ENCODE data around the gene KCNN2. TPM values are rescaled to one million over a fixed set of nuclear protein-coding genes. Genes with fewer than 3 reads are reported as not detected.

KCNN2 gene
- total RNA-seq, 1 donor from 2014 or later = 2.4 TPM

DNA sequence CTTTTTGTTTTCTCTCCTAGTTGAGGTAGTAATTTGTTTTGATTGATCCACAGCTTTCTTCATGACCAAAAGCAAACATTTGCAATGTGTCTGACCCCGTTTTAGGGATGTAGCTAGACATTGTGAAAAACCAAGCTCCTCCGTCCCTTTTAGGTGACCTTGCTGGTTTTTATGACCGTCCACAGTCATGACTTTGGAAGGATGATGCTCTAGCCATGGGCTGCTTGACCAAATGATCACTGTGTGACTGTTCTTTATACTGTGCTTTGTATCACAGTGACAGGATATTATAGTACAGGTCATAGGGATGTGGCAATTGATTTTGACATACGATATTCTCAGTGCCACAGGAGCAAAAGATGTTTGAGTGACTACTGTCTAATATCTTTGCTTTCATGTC, 54.4 kb downstream of the KCNN2 start:
- Mint-ChIP-seq H3K4me1 (ENCODE audit: unreplicated experiment) (no peaks in the 10 kb centered on the region), H3K36me3 (ENCODE audit: low read depth, unreplicated experiment) (no peaks in the 10 kb centered on the region), H3K9me3 (ENCODE audit: unreplicated experiment) (no peaks in the 10 kb centered on the region), H3K27me3 (ENCODE audit: unreplicated experiment) (no peaks in the 10 kb centered on the region), H3K4me3 (ENCODE audit: unreplicated experiment) (no peak overlapping the region), H3K27ac (ENCODE audit: unreplicated experiment) (no peak overlapping the region)
- no peak for DNase-seq (ENCODE audit: low spot score)
- TF ChIP-seq, protein P1, sequence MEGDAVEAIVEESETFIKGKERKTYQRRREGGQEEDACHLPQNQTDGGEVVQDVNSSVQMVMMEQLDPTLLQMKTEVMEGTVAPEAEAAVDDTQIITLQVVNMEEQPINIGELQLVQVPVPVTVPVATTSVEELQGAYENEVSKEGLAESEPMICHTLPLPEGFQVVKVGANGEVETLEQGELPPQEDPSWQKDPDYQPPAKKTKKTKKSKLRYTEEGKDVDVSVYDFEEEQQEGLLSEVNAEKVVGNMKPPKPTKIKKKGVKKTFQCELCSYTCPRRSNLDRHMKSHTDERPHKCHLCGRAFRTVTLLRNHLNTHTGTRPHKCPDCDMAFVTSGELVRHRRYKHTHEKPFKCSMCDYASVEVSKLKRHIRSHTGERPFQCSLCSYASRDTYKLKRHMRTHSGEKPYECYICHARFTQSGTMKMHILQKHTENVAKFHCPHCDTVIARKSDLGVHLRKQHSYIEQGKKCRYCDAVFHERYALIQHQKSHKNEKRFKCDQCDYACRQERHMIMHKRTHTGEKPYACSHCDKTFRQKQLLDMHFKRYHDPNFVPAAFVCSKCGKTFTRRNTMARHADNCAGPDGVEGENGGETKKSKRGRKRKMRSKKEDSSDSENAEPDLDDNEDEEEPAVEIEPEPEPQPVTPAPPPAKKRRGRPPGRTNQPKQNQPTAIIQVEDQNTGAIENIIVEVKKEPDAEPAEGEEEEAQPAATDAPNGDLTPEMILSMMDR (IDR thresholded peaks at IDR 0.05; ENCODE audit: unreplicated experiment) = no peak

DNA sequence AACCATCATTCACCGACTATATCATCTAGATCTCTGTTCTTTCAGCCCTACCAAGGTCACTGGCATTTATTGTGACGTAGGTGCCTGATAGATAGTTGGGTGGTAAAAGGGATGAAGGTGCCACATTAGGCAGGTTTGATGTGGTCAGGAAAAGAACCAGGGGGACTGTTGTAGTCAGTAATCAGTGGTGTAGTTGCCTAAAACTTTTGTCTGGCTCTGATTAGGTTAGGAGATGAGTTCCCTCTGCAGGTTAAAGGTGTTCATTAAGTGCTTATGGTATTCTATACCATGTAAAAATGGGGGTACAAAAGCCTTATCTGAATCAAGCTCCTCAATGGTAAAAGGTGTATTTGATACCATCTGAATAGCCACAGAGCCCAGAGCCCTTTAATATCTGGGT, 55.6 kb downstream of the KCNN2 start:
- Mint-ChIP-seq H3K27me3 (ENCODE audit: unreplicated experiment) (no peaks in the 10 kb centered on the region), H3K9me3 (ENCODE audit: unreplicated experiment) (no peaks in the 10 kb centered on the region), H3K4me3 (ENCODE audit: unreplicated experiment) (no peak overlapping the region), H3K36me3 (ENCODE audit: low read depth, unreplicated experiment) (no peaks in the 10 kb centered on the region), H3K27ac (ENCODE audit: unreplicated experiment) (no peak overlapping the region), H3K4me1 (ENCODE audit: unreplicated experiment) (no peaks in the 10 kb centered on the region)
- TF ChIP-seq, protein P1 (IDR thresholded peaks at IDR 0.05; ENCODE audit: unreplicated experiment) = no peak
- no peak for DNase-seq (ENCODE audit: low spot score)

DNA sequence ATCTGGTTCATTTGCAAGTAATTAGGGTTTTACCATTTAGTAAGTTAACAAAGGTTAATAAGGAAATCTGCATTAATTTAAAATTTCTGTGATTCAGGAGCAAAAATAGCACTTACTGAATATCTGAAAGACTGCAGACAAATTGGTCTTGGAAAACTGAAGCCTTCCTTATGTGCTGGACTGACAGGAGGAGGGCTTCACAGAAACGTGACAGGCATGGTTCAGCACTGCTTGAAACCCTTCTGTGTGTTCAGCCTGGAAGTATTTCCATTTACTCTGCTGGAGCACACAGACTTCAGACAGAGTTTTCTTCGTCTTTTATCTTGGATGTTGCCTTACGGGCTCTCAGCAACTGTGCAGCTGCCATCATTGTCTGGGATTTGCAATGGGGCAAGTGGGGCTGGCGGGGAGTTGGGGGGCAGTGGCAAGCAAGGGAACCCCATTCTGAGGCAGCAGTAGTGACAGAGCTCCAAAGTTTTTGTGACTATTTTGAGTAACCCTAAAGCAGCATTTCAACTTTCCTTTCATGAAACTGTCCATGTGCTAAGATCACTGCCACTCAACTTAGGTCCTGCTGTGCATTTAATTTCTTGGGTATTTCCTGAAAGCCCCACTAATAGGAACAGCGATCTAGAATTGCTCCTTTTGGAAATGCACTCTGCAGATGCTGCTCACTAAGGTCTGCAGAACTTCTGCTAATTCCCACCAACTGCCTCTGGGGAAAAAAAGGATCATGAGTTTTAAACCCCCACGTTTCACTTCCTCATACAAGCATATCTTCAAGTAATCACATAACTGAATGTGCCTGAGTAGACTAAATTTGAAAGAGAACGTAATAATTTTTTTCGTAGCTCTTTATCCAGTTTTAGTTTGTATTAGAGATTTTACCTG, 56.6 kb downstream of the KCNN2 start:
- Mint-ChIP-seq H3K27me3 (ENCODE audit: unreplicated experiment) (no peaks in the 10 kb centered on the region), H3K27ac (ENCODE audit: unreplicated experiment) (no peak overlapping the region), H3K36me3 (ENCODE audit: low read depth, unreplicated experiment) (no peaks in the 10 kb centered on the region), H3K4me3 (ENCODE audit: unreplicated experiment) (no peak overlapping the region), H3K4me1 (ENCODE audit: unreplicated experiment) (no peaks in the 10 kb centered on the region), H3K9me3 (ENCODE audit: unreplicated experiment) (no peaks in the 10 kb centered on the region)
- no peak for DNase-seq (ENCODE audit: low spot score)
- TF ChIP-seq, protein P1 (IDR thresholded peaks at IDR 0.05; ENCODE audit: unreplicated experiment) = no peak

DNA sequence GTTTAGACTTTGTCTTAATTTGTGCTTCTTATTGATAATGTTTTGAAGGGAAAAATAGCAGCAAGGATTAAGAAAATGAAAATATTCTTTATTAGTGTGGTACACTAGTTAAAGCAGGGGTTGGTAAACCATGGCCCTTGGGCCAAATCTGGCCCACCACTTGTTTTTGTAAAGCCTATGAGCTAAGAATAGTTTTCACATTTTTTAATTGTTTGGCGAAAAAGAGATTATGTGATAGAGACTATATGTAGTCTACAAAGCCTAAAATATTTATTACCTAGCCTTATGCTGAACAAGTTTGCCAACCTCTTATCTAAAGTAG, 57.2 kb downstream of the KCNN2 start:
- Mint-ChIP-seq H3K27me3 (ENCODE audit: unreplicated experiment) (no peaks in the 10 kb centered on the region), H3K4me3 (ENCODE audit: unreplicated experiment) (no peak overlapping the region), H3K36me3 (ENCODE audit: low read depth, unreplicated experiment) (no peaks in the 10 kb centered on the region), H3K27ac (ENCODE audit: unreplicated experiment) (no peak overlapping the region), H3K4me1 (ENCODE audit: unreplicated experiment) (no peaks in the 10 kb centered on the region), H3K9me3 (ENCODE audit: unreplicated experiment) (no peaks in the 10 kb centered on the region)
- no peak for DNase-seq (ENCODE audit: low spot score)
- TF ChIP-seq, protein P1 (IDR thresholded peaks at IDR 0.05; ENCODE audit: unreplicated experiment) = no peak

DNA sequence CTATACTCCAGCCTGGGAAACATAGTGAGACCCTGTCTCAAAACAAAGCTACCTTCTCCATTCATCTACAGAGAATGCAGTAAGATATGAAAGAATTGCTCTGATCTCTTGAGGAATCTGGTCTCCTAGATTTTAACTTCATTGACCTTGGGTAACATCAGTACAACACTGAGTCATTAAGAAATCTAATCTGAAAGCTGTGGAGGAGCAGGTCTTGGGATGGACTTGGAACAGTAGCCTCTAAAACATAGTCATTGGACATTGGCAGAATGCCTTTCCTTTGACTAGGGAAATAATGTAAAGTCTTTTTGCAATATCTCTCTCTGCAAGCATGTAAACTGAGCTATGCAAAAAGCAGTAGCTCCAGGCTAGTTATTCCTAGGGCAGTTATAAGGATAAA, 58.1 kb downstream of the KCNN2 start:
- H3K27ac Mint-ChIP-seq (ENCODE audit: unreplicated experiment) = no peak overlapping the region
- TF ChIP-seq, protein P1 (IDR thresholded peaks at IDR 0.05; ENCODE audit: unreplicated experiment) = no peak

More for the DNA sequence above, 58.1 kb downstream of the KCNN2 start:
- Mint-ChIP-seq H3K27me3 (ENCODE audit: unreplicated experiment) (no peaks in the 10 kb centered on the region), H3K4me3 (ENCODE audit: unreplicated experiment) (no peak overlapping the region), H3K9me3 (ENCODE audit: unreplicated experiment) (no peaks in the 10 kb centered on the region), H3K36me3 (ENCODE audit: low read depth, unreplicated experiment) (no peaks in the 10 kb centered on the region), H3K4me1 (ENCODE audit: unreplicated experiment) (no peaks in the 10 kb centered on the region)
- DNase-seq (ENCODE audit: low spot score) = no peak
